ENCODE data around the gene APOBEC3G.

The APOBEC3G gene

DNA sequence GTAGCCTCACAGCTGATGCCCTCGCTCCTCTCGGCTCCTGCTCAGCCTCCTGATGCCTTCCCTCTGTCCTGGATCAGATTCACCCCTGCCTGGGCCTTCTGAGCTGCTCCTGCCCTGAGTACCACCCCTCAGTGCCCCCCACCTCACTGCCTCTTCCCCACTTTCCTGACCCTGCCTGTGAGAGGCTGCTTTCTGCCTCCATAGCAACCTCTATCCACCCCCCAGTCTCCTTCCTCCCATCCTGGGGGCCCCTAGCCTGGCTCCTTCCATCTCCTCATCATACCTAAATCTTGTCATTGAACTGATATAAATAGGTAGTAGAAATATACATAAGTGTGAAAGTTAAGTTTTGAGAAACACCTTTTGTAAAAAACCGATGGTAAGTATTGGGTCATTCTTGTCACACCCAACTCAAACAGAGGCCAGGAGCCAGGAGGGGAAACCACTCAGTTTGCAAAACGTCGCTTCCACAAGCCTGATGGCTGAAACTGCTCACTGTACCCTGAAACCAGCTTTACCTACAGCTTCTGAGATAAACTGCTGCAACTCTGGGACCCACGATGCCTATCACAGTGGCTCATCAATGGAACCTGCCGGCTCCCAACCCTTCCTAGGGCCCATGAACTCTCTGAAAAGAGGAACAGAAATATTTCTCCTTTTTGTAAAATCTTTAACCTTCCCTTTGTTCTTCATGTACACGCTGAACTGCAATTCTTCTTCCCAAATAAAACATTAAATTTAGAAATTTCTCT is 15.2 kb downstream of the APOBEC3G start:
- DNase-seq (ENCODE audit: low spot score): no peak

DNA sequence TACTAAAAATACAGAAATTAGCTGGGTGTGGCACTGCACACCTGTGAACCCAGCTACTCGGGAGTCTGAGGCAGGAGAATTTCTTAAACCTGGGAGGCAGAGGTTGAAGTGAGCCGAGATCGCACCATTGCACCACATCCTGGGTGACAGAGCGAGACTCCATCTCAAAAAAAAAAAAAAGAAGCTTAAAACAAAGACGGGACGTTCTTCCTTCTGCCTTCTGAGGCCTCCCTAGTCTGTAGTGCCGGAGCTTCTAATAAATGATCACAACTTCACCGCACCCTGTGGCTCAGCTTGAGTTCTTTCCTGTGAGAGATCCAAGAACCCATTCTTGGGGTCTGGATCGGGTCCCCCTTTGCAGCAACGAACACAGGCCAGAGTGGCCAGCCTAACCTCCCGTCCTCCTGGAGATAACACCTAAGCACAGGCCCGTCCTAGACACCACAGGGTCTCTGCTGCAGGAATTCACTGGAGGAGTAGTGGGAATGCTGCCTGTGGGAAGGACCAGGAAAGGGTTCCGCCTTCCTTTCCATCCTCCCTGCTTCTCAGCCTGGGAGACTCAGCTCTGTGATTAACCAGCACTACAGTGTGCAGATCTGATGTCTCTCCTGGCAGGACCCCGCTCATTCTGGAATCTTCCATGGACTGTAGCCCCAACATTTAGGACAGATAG is 17.8 kb downstream of the APOBEC3G start:
- DNase-seq (ENCODE audit: low spot score): no peak

DNA sequence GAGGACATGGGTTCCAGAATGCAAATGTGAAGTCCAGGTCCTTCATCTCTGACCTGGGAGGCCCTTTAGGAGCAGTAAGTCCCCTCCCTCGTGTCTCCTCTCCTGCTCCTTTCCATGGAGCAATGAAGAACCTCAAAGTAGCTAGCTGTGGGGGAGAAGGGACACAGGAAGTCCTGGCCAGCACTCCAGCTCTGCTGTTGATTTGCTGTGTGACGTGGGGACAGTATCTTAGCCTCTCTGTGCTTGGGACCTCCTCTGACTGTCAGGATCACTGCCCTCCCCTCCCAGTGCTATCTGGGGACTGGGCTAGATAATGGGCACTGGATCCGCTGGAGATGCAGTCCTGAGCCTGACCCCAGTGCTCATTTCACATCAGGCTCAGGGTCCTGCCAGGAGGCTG is 18.9 kb downstream of the APOBEC3G start:
- no peak for DNase-seq (ENCODE audit: low spot score)

GRCh38 chr22:39097098-39098020 is 20.3 kb downstream of the APOBEC3G start, which contains the start of gene APOBEC3H:
APOBEC3H (plus strand) TSS chr22:39097244; CDS start chr22:39100279, 3,035 bp downstream.
- DNase-seq (ENCODE audit: low spot score): peak; percentile 66

- no peak for DNase-seq (ENCODE audit: low spot score)
Measured at GRCh38 chr22:39098026-39098425, 21.0 kb downstream of the APOBEC3G start.

- no peak for DNase-seq (ENCODE audit: low spot score)
Measured at GRCh38 chr22:39098576-39098975, 21.5 kb downstream of the APOBEC3G start.

- DNase-seq (ENCODE audit: low spot score): no peak
Measured at GRCh38 chr22:39101226-39101625, 24.2 kb downstream of the APOBEC3G start.

GRCh38 chr22:39103431-39103830 is 26.4 kb downstream of the APOBEC3G start:
- no peak for DNase-seq (ENCODE audit: low spot score)

GRCh38 chr22:39106326-39106725 is 29.3 kb downstream of the APOBEC3G start:
- no peak for DNase-seq (ENCODE audit: low spot score)

DNA sequence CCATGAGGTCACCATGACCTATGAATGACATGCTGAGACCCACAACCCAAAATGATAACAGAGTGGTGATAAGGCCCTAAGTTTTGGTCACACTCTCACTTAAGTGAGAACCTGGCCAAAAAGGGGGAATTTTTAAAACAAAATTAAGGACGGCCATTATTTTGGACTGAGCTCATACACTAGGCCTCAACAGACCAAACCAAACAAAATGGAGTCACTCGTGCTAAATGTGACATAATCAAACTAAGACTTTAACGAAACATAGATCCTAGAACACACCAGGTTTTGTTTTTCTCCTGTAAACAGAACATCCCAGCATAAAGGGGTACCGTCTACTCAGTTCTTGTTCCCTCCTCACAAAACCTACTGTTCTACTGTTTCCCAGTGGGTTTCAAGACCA is 31.4 kb downstream of the APOBEC3G start:
- DNase-seq (ENCODE audit: low spot score): no peak

DNA sequence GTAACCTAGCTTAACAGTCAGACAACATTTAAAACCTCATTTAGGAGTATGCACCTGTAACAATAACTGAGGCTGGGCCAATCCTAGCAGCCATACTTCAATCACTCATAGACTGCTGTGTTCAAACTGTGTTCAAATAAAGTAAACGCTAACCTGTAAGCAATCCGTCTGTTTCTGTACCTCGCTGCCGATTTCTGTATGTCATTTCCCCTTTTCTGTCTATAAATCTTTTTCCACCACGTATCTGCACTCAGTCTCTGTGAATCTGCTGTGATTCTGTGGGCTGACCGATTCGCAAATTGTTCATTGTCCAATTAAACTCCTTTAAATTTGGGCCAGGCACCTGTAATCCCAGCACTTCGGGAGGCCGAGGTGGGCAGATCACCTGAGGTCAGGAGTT is 32.3 kb downstream of the APOBEC3G start:
- DNase-seq (ENCODE audit: low spot score): no peak

DNA sequence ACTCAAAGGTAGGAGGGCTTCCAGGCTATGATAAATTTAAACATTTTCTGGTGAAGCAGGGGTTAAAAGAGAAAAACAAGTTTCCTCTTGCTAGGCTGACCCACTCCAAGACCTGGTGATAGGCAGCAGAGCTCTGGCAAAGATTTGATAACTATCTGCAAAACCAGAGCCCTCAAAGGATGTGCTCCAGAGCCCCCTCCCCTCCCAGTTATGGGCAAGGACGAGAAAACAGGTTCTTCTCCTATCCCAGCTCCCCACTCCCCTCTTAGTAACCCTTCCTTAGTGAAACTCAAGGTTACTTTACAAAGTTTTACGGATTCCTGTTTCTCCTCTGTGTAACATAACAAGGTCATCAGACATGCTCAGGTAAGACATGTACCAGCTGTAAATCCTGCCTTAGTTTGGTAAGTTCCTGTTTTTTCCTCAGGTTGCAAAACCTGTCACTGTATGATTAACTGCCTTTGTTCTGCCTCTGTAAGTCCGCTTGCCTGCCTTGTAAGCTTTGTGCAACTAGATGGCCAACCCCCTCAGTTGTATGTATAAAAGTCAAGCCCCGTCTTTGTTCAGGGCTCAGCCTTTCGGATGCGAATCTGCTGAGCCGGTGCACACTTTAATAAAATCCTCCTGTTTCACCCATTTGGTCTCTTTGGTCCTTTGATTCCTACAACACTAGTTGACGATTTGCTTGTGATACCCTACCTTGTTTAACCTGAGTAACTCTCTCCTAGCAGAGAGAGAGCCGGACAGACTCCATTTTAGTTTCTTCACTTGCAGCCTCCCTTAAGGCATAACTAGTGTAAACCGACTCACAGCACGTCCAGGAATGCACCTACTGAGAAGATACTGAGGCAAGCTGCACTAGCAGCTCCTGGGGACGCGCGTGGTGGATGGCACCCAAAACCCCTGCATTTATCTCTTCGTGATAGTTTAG is 33.8 kb downstream of the APOBEC3G start:
- DNase-seq (ENCODE audit: low spot score): no peak

GRCh38 chr22:39114112-39114511 is 37.0 kb downstream of the APOBEC3G start:
- no peak for DNase-seq (ENCODE audit: low spot score)

DNA sequence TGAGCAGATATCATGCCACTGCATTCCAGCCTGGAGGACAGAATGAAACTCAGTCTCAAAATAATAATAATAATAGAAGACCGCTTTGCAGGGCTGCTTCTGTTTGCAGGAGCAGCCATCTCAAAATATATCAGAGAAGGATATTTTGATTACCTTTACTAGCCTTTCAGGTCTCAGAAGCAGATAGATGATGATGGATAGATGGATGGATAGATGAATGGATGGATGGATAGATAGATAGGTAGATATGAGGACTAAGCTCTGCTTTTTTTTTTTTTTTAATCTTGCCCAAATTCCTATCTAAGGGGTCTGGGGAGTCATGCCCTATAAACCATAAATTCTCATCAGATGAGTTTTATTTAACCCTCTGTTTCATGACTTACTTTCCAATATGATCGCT is 38.5 kb downstream of the APOBEC3G start:
- DNase-seq (ENCODE audit: low spot score): no peak

DNA sequence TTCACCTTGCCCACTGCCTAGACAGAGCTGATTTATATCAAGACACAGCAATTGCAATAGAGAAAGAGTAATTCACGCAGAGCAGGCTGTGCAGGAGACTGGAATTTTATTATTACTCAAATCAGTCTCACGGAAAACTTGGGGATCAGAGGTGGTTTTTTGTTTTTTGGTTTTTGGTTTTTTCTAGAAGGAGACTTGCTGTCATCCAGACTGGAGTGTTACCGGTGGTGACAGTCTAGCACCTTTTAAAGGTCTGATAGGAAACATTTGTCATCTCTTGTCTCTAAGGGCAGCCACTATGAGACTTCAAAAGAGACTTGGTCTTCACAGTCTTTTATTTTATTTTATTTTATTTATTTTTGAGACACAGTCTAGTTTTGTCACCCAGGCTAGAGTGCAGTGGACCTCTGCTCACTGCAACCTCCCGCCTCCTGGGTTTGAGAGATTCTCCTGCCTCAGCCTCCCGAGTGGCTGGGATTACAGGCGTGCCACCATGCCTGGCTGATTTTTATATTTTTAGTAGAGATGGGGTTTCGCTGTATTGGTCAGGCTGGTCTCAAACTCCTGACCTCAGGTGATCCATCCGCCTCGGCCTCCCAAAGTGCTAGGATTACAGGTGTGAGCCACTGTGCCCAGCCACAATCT is 39.0 kb downstream of the APOBEC3G start:
- no peak for DNase-seq (ENCODE audit: low spot score)

DNA sequence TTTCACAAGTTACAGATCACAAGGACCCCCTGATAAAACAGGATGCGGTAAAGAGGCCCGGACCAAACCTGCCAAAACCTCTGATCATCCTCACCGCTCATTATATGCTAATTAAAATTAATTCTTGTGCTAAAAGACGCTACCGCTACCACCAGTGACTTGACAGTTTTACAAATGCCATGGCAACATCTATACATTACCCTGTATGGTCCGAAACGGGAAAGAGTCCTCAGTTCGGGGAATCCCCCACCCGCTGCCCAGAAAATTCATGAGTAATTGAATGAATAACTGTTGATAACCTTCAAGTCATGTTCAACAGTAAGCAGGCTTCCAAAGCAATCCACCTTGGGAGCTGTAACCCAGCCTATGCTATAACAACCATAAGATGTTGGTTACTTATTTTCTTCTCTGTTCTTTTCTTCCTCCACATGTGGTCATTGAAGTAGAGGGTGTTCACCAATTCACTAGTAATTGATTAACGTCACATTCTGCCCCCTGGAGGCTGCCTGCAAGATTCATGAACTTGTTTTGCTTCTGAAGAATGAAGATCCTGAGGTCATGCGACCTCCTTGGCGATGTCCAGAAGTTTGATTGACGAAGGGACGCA is 40.6 kb downstream of the APOBEC3G start:
- peak; percentile 62 for DNase-seq (ENCODE audit: low spot score)

GRCh38 chr22:39120983-39121382 is 43.9 kb downstream of the APOBEC3G start:
- no peak for DNase-seq (ENCODE audit: low spot score)

DNA sequence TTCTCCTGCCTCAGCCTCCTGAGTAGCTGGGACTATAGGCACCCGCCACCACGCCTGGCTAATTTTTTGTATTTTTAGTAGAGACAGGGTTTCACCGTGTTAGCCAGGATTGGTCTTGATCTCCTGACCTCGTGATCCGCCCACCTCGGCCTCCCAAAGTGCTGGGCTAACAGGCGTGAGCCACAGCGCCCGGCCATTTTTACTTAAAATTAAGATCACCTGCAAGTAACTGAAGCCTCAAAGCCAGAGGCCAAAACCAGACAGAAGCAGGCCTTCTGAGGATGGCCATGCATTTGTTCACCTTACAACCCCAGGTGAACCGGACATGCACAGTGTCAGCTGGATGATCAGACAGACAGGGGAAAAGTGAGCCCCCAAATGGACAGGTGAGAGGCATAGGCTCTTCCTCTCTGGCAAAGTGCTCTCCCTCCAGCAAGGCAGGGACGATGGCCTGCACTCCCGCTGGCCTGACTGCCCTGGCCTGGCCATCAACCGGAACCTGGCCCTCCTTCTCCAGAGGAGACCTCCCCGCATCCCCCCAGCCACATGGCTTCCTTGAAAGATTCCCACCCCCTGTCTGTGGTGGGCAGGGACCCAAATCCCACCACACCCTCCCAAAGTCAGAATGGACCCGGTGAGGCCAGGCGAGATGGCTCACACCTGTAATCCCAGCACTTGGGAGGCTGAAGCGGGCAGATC is 45.8 kb downstream of the APOBEC3G start:
- DNase-seq (ENCODE audit: low spot score): no peak

- DNase-seq (ENCODE audit: low spot score): no peak
Measured at GRCh38 chr22:39123751-39124581, 46.9 kb downstream of the APOBEC3G start.
